HEK293 (cell line): ENCODE measurements around the gene LYSMD3.

Source experiments
- ELK4 ChIP-seq: IDR thresholded peaks from 2 replicates; pipeline ENCODE4 v1.6.1; 2011; ENCODE audit warnings: mild to moderate bottlenecking, low read depth, low read length, borderline replicate concordance
- INSM2 ChIP-seq: fragments of 450-650 bp; formaldehyde crosslinking; IDR thresholded peaks from 2 replicates; pipeline ENCODE4 v1.5.1; 2016; ENCODE audit warnings: missing biosample characterization, missing genetic modification characterization
- KLF17 ChIP-seq: fragments of 450-650 bp; formaldehyde crosslinking; IDR thresholded peaks from 2 replicates; pipeline ENCODE4 v1.5.1; 2016; ENCODE audit warnings: missing biosample characterization, missing genetic modification characterization
- KLF8 ChIP-seq: fragments of 450-650 bp; formaldehyde crosslinking; IDR thresholded peaks from 2 replicates; pipeline ENCODE4 v1.5.1; 2016; ENCODE audit warnings: missing biosample characterization, missing genetic modification characterization
- PRDM10 ChIP-seq: fragments of 450-650 bp; formaldehyde crosslinking; IDR thresholded peaks from 2 replicates; pipeline ENCODE4 v1.5.1; 2016; ENCODE audit warnings: missing biosample characterization, missing genetic modification characterization
- TCF7L2 ChIP-seq: IDR thresholded peaks from 2 replicates; pipeline ENCODE4 v1.6.1; 2011; ENCODE audit warnings: low read depth, mild to moderate bottlenecking, inconsistent platforms, low read length, moderate library complexity, borderline replicate concordance
- ZBTB1 ChIP-seq: fragments of 450-650 bp; formaldehyde crosslinking; IDR thresholded peaks from 2 replicates; pipeline ENCODE4 v1.5.1; 2016; ENCODE audit warnings: missing biosample characterization, missing genetic modification characterization
- ZBTB21 ChIP-seq: fragments of 450-650 bp; formaldehyde crosslinking; IDR thresholded peaks from 2 replicates; pipeline ENCODE4 v1.5.1; 2017; ENCODE audit warnings: missing biosample characterization, missing genetic modification characterization
- ZBTB48 ChIP-seq: fragments of 450-650 bp; formaldehyde crosslinking; IDR thresholded peaks from 2 replicates; pipeline ENCODE4 v1.5.1; 2016; ENCODE audit warnings: missing biosample characterization, missing genetic modification characterization
- ZNF132 ChIP-seq: fragments of 450-650 bp; formaldehyde crosslinking; IDR thresholded peaks from 2 replicates; pipeline ENCODE4 v1.5.1; 2017; ENCODE audit warnings: missing biosample characterization, missing genetic modification characterization, borderline replicate concordance
- ZNF146 ChIP-seq: fragments of 450-650 bp; formaldehyde crosslinking; IDR thresholded peaks from 2 replicates; pipeline ENCODE4 v1.5.1; 2016; ENCODE audit warnings: missing biosample characterization, missing genetic modification characterization
- ZNF16 ChIP-seq: fragments of 450-650 bp; formaldehyde crosslinking; IDR thresholded peaks from 2 replicates; pipeline ENCODE4 v1.5.1; 2016; ENCODE audit warnings: low read depth, missing biosample characterization, missing genetic modification characterization
- ZNF175 ChIP-seq: fragments of 450-650 bp; formaldehyde crosslinking; IDR thresholded peaks from 2 replicates; pipeline ENCODE4 v1.5.1; 2016; ENCODE audit warnings: missing biosample characterization, missing genetic modification characterization
- ZNF19 ChIP-seq: fragments of 450-650 bp; formaldehyde crosslinking; IDR thresholded peaks from 2 replicates; pipeline ENCODE4; 2016; ENCODE audit warnings: missing biosample characterization, missing genetic modification characterization, low read depth
- ZNF202 ChIP-seq: fragments of 450-650 bp; formaldehyde crosslinking; IDR thresholded peaks from 2 replicates; pipeline ENCODE4 v1.5.1; 2016; ENCODE audit warnings: missing biosample characterization, missing genetic modification characterization, borderline replicate concordance
- ZNF211 ChIP-seq: fragments of 450-650 bp; formaldehyde crosslinking; IDR thresholded peaks from 2 replicates; pipeline ENCODE4 v1.5.1; 2016; ENCODE audit warnings: low read depth, missing biosample characterization, missing genetic modification characterization
- ZNF266 ChIP-seq: fragments of 450-650 bp; formaldehyde crosslinking; IDR thresholded peaks from 2 replicates; pipeline ENCODE4 v1.5.1; 2016; ENCODE audit warnings: missing biosample characterization, missing genetic modification characterization, low read depth
- ZNF302 ChIP-seq: fragments of 450-650 bp; formaldehyde crosslinking; IDR thresholded peaks from 2 replicates; pipeline ENCODE4 v1.5.1; 2016; ENCODE audit warnings: missing biosample characterization, missing genetic modification characterization, low read depth
- ZNF37A ChIP-seq: fragments of 450-650 bp; IDR thresholded peaks from 2 replicates; pipeline ENCODE4 v1.5.1; 2018; ENCODE audit warnings: missing biosample characterization, missing genetic modification characterization
- ZNF423 ChIP-seq: fragments of 450-650 bp; formaldehyde crosslinking; IDR thresholded peaks from 2 replicates; pipeline ENCODE4 v1.5.1; 2016; ENCODE audit warnings: missing biosample characterization, missing genetic modification characterization
- ZNF501 ChIP-seq: fragments of 450-650 bp; formaldehyde crosslinking; IDR thresholded peaks from 2 replicates; pipeline ENCODE4 v1.5.1; 2016; ENCODE audit warnings: missing biosample characterization, missing genetic modification characterization
- ZNF510 ChIP-seq: fragments of 450-650 bp; formaldehyde crosslinking; IDR thresholded peaks from 2 replicates; pipeline ENCODE4 v1.5.1; 2018; ENCODE audit warnings: mild to moderate bottlenecking, missing genetic modification characterization, missing biosample characterization; ENCODE audit not compliant: insufficient replicate concordance
- ZNF548 ChIP-seq: fragments of 450-650 bp; formaldehyde crosslinking; IDR thresholded peaks from 2 replicates; pipeline ENCODE4 v1.5.1; 2016; ENCODE audit warnings: missing biosample characterization, missing genetic modification characterization
- ZNF560 ChIP-seq: fragments of 450-650 bp; formaldehyde crosslinking; IDR thresholded peaks from 2 replicates; pipeline ENCODE4 v1.5.1; 2017; ENCODE audit warnings: missing biosample characterization, missing genetic modification characterization, borderline replicate concordance
- ZNF596 ChIP-seq: fragments of 450-650 bp; IDR thresholded peaks from 2 replicates; pipeline ENCODE4 v1.5.0; 2018; ENCODE audit warnings: missing biosample characterization, mild to moderate bottlenecking, missing genetic modification characterization, moderate library complexity
- ZNF600 ChIP-seq: fragments of 450-650 bp; formaldehyde crosslinking; IDR thresholded peaks from 2 replicates; pipeline ENCODE4 v1.5.1; 2016; ENCODE audit warnings: missing biosample characterization, missing genetic modification characterization
- ZNF660 ChIP-seq: fragments of 450-650 bp; IDR thresholded peaks from 2 replicates; pipeline ENCODE4 v1.5.1; 2018; ENCODE audit warnings: missing biosample characterization, mild to moderate bottlenecking, missing genetic modification characterization
- ZNF670 ChIP-seq: fragments of 450-650 bp; formaldehyde crosslinking; IDR thresholded peaks from 2 replicates; pipeline ENCODE4 v1.5.1; 2016; ENCODE audit warnings: missing biosample characterization, missing genetic modification characterization, low read depth
- ZNF701 ChIP-seq: fragments of 450-650 bp; formaldehyde crosslinking; IDR thresholded peaks from 2 replicates; pipeline ENCODE4 v1.5.1; 2016; ENCODE audit warnings: missing biosample characterization, missing genetic modification characterization
- ZNF776 ChIP-seq: fragments of 450-650 bp; formaldehyde crosslinking; IDR thresholded peaks from 2 replicates; pipeline ENCODE4 v1.5.0; 2017; ENCODE audit warnings: missing biosample characterization, missing genetic modification characterization, borderline replicate concordance
- TF ChIP-seq, protein P1 (sequence below): fragments of 450-650 bp; formaldehyde crosslinking; IDR thresholded peaks from 2 replicates; pipeline ENCODE4 v1.5.1; 2017; ENCODE audit warnings: missing biosample characterization, missing genetic modification characterization

The LYSMD3 gene

GRCh38 chr5:90558344-90559192 is 29.2 kb upstream of the LYSMD3 start, which contains the start of gene ADGRV1 (continued):
- TF ChIP-seq ZNF596 = no peak; the same call in 1 of the 2 replicates
- no peak for TF ChIP-seq ZNF132
- TF ChIP-seq ZNF37A = no peak
- TF ChIP-seq ZNF701 (tag by site-specific recombination) = no peak
- TF ChIP-seq ZBTB1 (tag by site-specific recombination) = 0 out of 2 replicates have a peak, but pooled peaks have one; percentile 20
- TF ChIP-seq ZNF501 (tag by site-specific recombination) = peak; percentile 99
- no peak for TF ChIP-seq ZNF302 (tag by site-specific recombination)
- TF ChIP-seq ZBTB48 = peak; percentile 82
- TF ChIP-seq PRDM10 (tag by site-specific recombination) = peak; percentile 100
- no peak for TF ChIP-seq ZNF423 (tag by site-specific recombination)
- TF ChIP-seq ZNF560 (tag by site-specific recombination) = no peak
- peak; percentile 97 for TF ChIP-seq KLF17 (tag by site-specific recombination)
- no peak for TF ChIP-seq ZNF776 (tag by site-specific recombination)
- no peak for TF ChIP-seq ZNF670 (tag by site-specific recombination)
- TF ChIP-seq ZNF16 (tag by site-specific recombination) = no peak
- TF ChIP-seq, protein P1, sequence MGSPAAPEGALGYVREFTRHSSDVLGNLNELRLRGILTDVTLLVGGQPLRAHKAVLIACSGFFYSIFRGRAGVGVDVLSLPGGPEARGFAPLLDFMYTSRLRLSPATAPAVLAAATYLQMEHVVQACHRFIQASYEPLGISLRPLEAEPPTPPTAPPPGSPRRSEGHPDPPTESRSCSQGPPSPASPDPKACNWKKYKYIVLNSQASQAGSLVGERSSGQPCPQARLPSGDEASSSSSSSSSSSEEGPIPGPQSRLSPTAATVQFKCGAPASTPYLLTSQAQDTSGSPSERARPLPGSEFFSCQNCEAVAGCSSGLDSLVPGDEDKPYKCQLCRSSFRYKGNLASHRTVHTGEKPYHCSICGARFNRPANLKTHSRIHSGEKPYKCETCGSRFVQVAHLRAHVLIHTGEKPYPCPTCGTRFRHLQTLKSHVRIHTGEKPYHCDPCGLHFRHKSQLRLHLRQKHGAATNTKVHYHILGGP = no peak
- no peak for TF ChIP-seq ZNF175 (tag by site-specific recombination)
- no peak for TF ChIP-seq ZNF510 (tag by site-specific recombination)
- TF ChIP-seq TCF7L2 = no peak
- TF ChIP-seq KLF8 (tag by site-specific recombination) = peak; percentile 97; the same call in 1 of the 2 replicates
- TF ChIP-seq ZNF19 = no peak
- TF ChIP-seq ZNF202 = no peak
- peak; percentile 98 for TF ChIP-seq ZNF600 (tag by site-specific recombination)
- peak; percentile 88 for TF ChIP-seq ZNF660 (tag by site-specific recombination)
- TF ChIP-seq ZNF146 (tag by site-specific recombination) = peak; percentile 66
- peak; percentile 82; the same call in 1 of the 2 replicates for TF ChIP-seq INSM2
- no peak for TF ChIP-seq ZNF548 (tag by site-specific recombination)
- TF ChIP-seq ZNF211 (tag by site-specific recombination) = no peak
- TF ChIP-seq ZBTB21 (tag by site-specific recombination) = no peak; the same call in 1 of the 2 replicates
- no peak for TF ChIP-seq ELK4
- TF ChIP-seq ZNF266 (tag by site-specific recombination) = no peak
